OCI-LY7 (cell line): Measurements from ENCODE around the gene PPP1CA. TPM values are rescaled to one million over a fixed set of nuclear protein-coding genes. Genes with fewer than 3 reads are reported as not detected.

Experiments used
- BruUV-seq: library from RNA; stranded (reverse); fragments of 400-500 nt; replicated peaks from 2 replicates; lab custom pipeline; 2021; lab: Mats Ljungman, UMichigan
- CTCF ChIA-PET: fragments of 300-600 bp; sonication (Branson Sonifier 250); formaldehyde crosslinking; loops from one replicate; lab custom pipeline; 2022; ENCODE audit warnings: antibody characterized with exemption; ENCODE audit not compliant: unreplicated experiment; lab: Charles Lee
- POLR2A ChIA-PET: fragments of 300-600 bp; sonication (Branson Sonifier 250); formaldehyde crosslinking; loops from one replicate; lab custom pipeline; 2022; ENCODE audit warnings: antibody characterized with exemption; lab: Charles Lee
- DNase-seq: peaks from one replicate; pipeline ENCODE4 v3.0.0-alpha.2; 2015; ENCODE audit warnings: low spot score
- H2AFZ ChIP-seq: fragments of 200-600 bp; sonication (generic), shearing (Covaris generic); 2 replicates; pipeline ENCODE4 v1.6.1; 2014; ENCODE audit warnings: mild to moderate bottlenecking, antibody characterized with exemption, low read length, moderate library complexity
- H3K27ac ChIP-seq: fragments of 200-600 bp; sonication (generic); 2 replicates; pipeline ENCODE4 v1.5.1; 2014; ENCODE audit warnings: mixed run types, low read depth, mild to moderate bottlenecking, moderate library complexity, low read length, inconsistent platforms; ENCODE audit not compliant: poor library complexity, severe bottlenecking
- H3K36me3 ChIP-seq: fragments of 200-600 bp; sonication (generic); 2 replicates; pipeline ENCODE4 v1.6.1; 2014; ENCODE audit warnings: mild to moderate bottlenecking, antibody characterized with exemption, low read length, moderate library complexity, mixed read lengths; ENCODE audit not compliant: insufficient read depth
- H3K4me1 ChIP-seq: fragments of 200-600 bp; sonication (generic); 2 replicates; pipeline ENCODE4 v1.5.1; 2014; ENCODE audit warnings: mild to moderate bottlenecking, low read length; ENCODE audit not compliant: insufficient read depth, poor library complexity, severe bottlenecking
- H3K4me2 ChIP-seq: fragments of 200-600 bp; sonication (generic); 2 replicates; pipeline ENCODE4 v1.6.1; 2014; ENCODE audit warnings: mild to moderate bottlenecking, low read length
- H3K4me3 ChIP-seq: fragments of 200-600 bp; sonication (generic); 2 replicates; pipeline ENCODE4 v1.5.1; 2014; ENCODE audit warnings: mild to moderate bottlenecking, low read depth, low read length; ENCODE audit not compliant: poor library complexity, severe bottlenecking
- H3K79me2 ChIP-seq: fragments of 200-600 bp; sonication (generic); 2 replicates; pipeline ENCODE4 v1.6.1; 2016; ENCODE audit warnings: low read depth, mild to moderate bottlenecking, low read length, moderate library complexity, mixed read lengths; ENCODE audit not compliant: insufficient read depth
- H3K9me2 ChIP-seq: fragments of 200-600 bp; sonication (generic); 2 replicates; pipeline ENCODE4 v1.6.1; 2016; ENCODE audit warnings: mild to moderate bottlenecking, low read length, mixed read lengths; ENCODE audit not compliant: insufficient read depth
- H3K9me3 ChIP-seq: fragments of 200-600 bp; sonication (generic); 2 replicates; pipeline ENCODE4 v1.6.1; 2014; ENCODE audit warnings: mild to moderate bottlenecking, mixed run types, low read length, mixed read lengths
- H4K20me1 ChIP-seq: fragments of 200-600 bp; sonication (generic); 2 replicates; pipeline ENCODE4 v1.6.1; 2014; ENCODE audit warnings: mild to moderate bottlenecking, antibody characterized with exemption, low read length, moderate library complexity, mixed read lengths; ENCODE audit not compliant: insufficient read depth
- EZH2phosphoT487 ChIP-seq: fragments of 200-600 bp; sonication (generic); IDR thresholded peaks from 2 replicates; pipeline ENCODE4 v1.6.1; 2018; ENCODE audit warnings: low read depth, borderline replicate concordance, mild to moderate bottlenecking, mixed run types, antibody characterized with exemption, low read length, moderate library complexity, mixed read lengths
- intact Hi-C: fragments of 100-400 bp; cut with micrococcal nuclease; formaldehyde crosslinking; loops from one replicate; pipeline ENCODE4 v1.10.0; 2022; ENCODE audit not compliant: unreplicated experiment
- total RNA-seq, 2 experiments: library from RNA; depleted of rRNA in 1 of 2; stranded (reverse); fragments of >200 nt in 1 of 2; shearing (Covaris generic) in 1 of 2; gene quantifications; 2 replicates each; pipeline ENCODE4 v1.2.3, GENCODE V29; 2014 to 2022
- TF ChIP-seq, protein P1 (sequence below): fragments of 200-600 bp; sonication (generic); conservative IDR thresholded peaks from 2 replicates; pipeline ENCODE4 v1.5.1; 2014; ENCODE audit warnings: mild to moderate bottlenecking, antibody characterized with exemption, low read length, moderate library complexity, mixed read lengths

The PPP1CA gene
- total RNA-seq, 2 experiments from 2014 or later: 210 to 311 TPM

DNA sequence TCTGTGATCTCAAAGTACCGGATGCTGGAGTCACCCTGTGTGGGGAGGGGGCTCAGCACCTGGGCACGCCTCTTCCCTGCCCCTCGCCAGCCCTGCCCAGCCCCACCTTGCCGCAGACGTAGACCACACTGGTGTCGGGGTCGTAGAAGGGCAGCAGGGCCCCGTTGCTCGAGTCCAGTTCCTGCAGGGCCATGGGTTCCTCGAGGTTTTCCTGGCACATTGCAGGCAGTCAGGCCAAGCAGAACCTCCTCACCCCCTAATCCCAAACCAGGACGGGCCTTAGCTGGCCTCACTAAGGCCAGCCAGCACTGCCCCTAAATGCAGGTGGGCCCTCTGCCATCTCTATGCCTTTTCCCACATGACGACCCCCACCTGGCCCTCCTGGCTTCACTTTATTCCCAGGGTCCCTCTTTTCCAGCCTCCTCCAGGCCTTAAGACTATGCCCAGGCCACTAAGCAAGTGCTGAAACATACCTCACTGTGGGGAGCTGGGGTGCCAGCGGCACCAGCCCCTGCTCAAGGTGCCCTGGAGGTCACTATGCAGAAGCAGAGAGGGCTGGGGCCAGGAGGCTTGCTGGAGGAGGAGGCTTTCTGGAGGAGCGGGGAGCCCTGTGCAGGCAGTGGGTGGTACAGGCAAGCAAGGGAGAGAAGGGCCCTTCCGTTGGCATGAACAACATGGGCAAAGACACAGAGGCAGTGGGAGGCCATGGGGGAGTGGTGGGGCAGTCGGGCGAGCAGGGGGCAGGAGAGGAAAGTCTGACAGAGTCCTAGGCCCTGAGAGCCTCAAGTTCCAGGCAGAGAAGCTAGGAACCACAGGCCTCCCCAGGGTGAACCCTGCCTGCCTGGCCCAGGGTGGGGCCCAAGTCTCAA lies 38.8 kb upstream of the PPP1CA start:
- no TSS peak for BruUV-seq
- POLR2A ChIA-PET: interaction anchor here (0.7 to 0.8 kb wide), 3 partner anchors 20 to 39 kb away, joined by 3 read pairs; partner anchors contain the start of gene PPP1CA
- peak overlapping the region; percentile 94 for H3K27ac ChIP-seq
- CTCF ChIA-PET: interaction anchor here (1.2 kb wide), 1 partner anchor 44 kb away, joined by 3 read pairs; no protein-coding TSS in a partner anchor
- intact Hi-C loops: no loop called here
- peaks cover 80% of the 10 kb centered on the region for H3K4me1 ChIP-seq
- peak overlapping the region; percentile 97 for H3K4me2 ChIP-seq
- peaks cover 27% of the 10 kb centered on the region for H3K36me3 ChIP-seq
- DNase-seq: peak; percentile 27
- H3K79me2 ChIP-seq: peaks cover 23% of the 10 kb centered on the region
- H3K9me3 ChIP-seq: no peaks in the 10 kb centered on the region
- peak overlapping the region; percentile 81 for H3K4me3 ChIP-seq
- no peaks in the 10 kb centered on the region for H3K9me2 ChIP-seq
- H2AFZ ChIP-seq: no peak overlapping the region
- no peak for TF ChIP-seq EZH2phosphoT487
- TF ChIP-seq, protein P1, sequence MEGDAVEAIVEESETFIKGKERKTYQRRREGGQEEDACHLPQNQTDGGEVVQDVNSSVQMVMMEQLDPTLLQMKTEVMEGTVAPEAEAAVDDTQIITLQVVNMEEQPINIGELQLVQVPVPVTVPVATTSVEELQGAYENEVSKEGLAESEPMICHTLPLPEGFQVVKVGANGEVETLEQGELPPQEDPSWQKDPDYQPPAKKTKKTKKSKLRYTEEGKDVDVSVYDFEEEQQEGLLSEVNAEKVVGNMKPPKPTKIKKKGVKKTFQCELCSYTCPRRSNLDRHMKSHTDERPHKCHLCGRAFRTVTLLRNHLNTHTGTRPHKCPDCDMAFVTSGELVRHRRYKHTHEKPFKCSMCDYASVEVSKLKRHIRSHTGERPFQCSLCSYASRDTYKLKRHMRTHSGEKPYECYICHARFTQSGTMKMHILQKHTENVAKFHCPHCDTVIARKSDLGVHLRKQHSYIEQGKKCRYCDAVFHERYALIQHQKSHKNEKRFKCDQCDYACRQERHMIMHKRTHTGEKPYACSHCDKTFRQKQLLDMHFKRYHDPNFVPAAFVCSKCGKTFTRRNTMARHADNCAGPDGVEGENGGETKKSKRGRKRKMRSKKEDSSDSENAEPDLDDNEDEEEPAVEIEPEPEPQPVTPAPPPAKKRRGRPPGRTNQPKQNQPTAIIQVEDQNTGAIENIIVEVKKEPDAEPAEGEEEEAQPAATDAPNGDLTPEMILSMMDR: no peak
- peaks cover 6% of the 10 kb centered on the region for H4K20me1 ChIP-seq

GRCh38 chr11:67439321-67440228 lies 37.9 kb upstream of the PPP1CA start:
- Histone ChIP-seq H3K36me3 (peaks cover 35% of the 10 kb centered on the region), H3K4me1 (peaks cover 80% of the 10 kb centered on the region), H3K4me3 (peak overlapping the region; percentile 81), H3K4me2 (peak overlapping the region; percentile 97), H3K9me2 (no peaks in the 10 kb centered on the region), H3K9me3 (no peaks in the 10 kb centered on the region), H2AFZ (no peak overlapping the region), H3K27ac (peak overlapping the region; percentile 94), H4K20me1 (peaks cover 12% of the 10 kb centered on the region), H3K79me2 (peaks cover 29% of the 10 kb centered on the region)
- no peak for TF ChIP-seq EZH2phosphoT487
- TF ChIP-seq, protein P1: peak; percentile 72
- BruUV-seq: no TSS peak
- DNase-seq: no peak
- CTCF ChIA-PET: interaction anchor here (0.5 to 1.8 kb wide), 5 partner anchors 17 to 45 kb away, joined by 3 to 7 read pairs (median 3); partner anchors contain the start of gene PPP1CA
- intact Hi-C loops: no loop called here
- POLR2A ChIA-PET: interaction anchor here (0.6 to 3.6 kb wide), 7 partner anchors 10 to 197 kb away, joined by 3 to 20 read pairs (median 4); partner anchors contain the start of genes PPP1CA and TMEM134
